OCI-LY1 (cell line): ENCODE results near the gene ELN.

Experiments used
- H2AFZ ChIP-seq: fragments of 200-600 bp; sonication (generic), shearing (Covaris generic); 2 replicates; pipeline ENCODE4 v1.6.0; 2014; ENCODE audit warnings: antibody characterized with exemption, mild to moderate bottlenecking, low read length
- H3F3A ChIP-seq: fragments of 200-600 bp; sonication (generic), shearing (Covaris generic); 2 replicates; pipeline ENCODE4 v1.6.0; 2014; ENCODE audit warnings: mild to moderate bottlenecking, antibody characterized with exemption, low read length, moderate library complexity; ENCODE audit not compliant: insufficient read depth
- H3K27ac ChIP-seq: fragments of 200-600 bp; sonication (generic); 2 replicates; pipeline ENCODE4 v1.5.1; 2014; ENCODE audit warnings: low read length, mixed run types, mild to moderate bottlenecking, low read depth; ENCODE audit not compliant: poor library complexity, severe bottlenecking
- H3K27me3 ChIP-seq: fragments of 200-600 bp; sonication (generic); 2 replicates; pipeline ENCODE4 v1.6.0; 2014; ENCODE audit warnings: antibody characterized with exemption, mild to moderate bottlenecking, low read length, moderate library complexity; ENCODE audit not compliant: insufficient read depth
- H3K36me3 ChIP-seq: fragments of 200-600 bp; sonication (generic); 2 replicates; pipeline ENCODE4 v1.6.1; 2014; ENCODE audit warnings: mild to moderate bottlenecking, antibody characterized with exemption, low read length, moderate library complexity, mixed read lengths; ENCODE audit not compliant: insufficient read depth
- H3K4me1 ChIP-seq: fragments of 200-600 bp; sonication (generic); 2 replicates; pipeline ENCODE4 v1.5.1; 2014; ENCODE audit warnings: mild to moderate bottlenecking, low read length, moderate library complexity; ENCODE audit not compliant: insufficient read depth, severe bottlenecking
- H3K4me2 ChIP-seq: fragments of 200-600 bp; sonication (generic), shearing (Covaris generic); 2 replicates; pipeline ENCODE4 v1.6.1; 2014; ENCODE audit warnings: low read length
- H3K4me3 ChIP-seq: fragments of 200-600 bp; sonication (generic); 2 replicates; pipeline ENCODE4 v1.5.1; 2014; ENCODE audit warnings: low read length, low read depth, mild to moderate bottlenecking, mixed read lengths; ENCODE audit not compliant: poor library complexity, severe bottlenecking
- H3K79me2 ChIP-seq: fragments of 200-600 bp; shearing (Covaris generic); 2 replicates; pipeline ENCODE4 v1.6.1; 2016; ENCODE audit warnings: mixed run types, low read length, mixed read lengths; ENCODE audit not compliant: insufficient read depth
- H3K9ac ChIP-seq: fragments of 200-600 bp; sonication (generic), shearing (Covaris generic); 2 replicates; pipeline ENCODE4 v1.6.1; 2014; ENCODE audit warnings: mild to moderate bottlenecking, low read length, mixed read lengths
- H3K9me2 ChIP-seq: fragments of 200-600 bp; sonication (generic), shearing (Covaris generic); 2 replicates; pipeline ENCODE4 v1.6.1; 2014; ENCODE audit warnings: low read depth, mild to moderate bottlenecking, low read length, mixed read lengths
- H3K9me3 ChIP-seq: fragments of 200-600 bp; shearing (Covaris generic); 2 replicates; pipeline ENCODE4 v1.6.1; 2014; ENCODE audit warnings: low read length, mixed read lengths
- H4K20me1 ChIP-seq: fragments of 200-600 bp; sonication (generic), shearing (Covaris generic); 2 replicates; pipeline ENCODE4 v1.6.0; 2016; ENCODE audit warnings: mild to moderate bottlenecking, low read length; ENCODE audit not compliant: insufficient read depth
- CTCF ChIP-seq: fragments of 200-600 bp; sonication (generic), shearing (Covaris generic); IDR thresholded peaks from 2 replicates; pipeline ENCODE4 v1.5.1; 2017; ENCODE audit warnings: mild to moderate bottlenecking, antibody characterized with exemption, low read length, moderate library complexity, mixed read lengths
- EZH2 ChIP-seq: fragments of 200-600 bp; sonication (generic), shearing (Covaris generic); IDR thresholded peaks from 2 replicates; pipeline ENCODE4 v1.8.0; 2017; ENCODE audit warnings: borderline replicate concordance, mixed run types, mild to moderate bottlenecking, antibody characterized with exemption, low read length, moderate library complexity, mixed read lengths

ELN gene

DNA sequence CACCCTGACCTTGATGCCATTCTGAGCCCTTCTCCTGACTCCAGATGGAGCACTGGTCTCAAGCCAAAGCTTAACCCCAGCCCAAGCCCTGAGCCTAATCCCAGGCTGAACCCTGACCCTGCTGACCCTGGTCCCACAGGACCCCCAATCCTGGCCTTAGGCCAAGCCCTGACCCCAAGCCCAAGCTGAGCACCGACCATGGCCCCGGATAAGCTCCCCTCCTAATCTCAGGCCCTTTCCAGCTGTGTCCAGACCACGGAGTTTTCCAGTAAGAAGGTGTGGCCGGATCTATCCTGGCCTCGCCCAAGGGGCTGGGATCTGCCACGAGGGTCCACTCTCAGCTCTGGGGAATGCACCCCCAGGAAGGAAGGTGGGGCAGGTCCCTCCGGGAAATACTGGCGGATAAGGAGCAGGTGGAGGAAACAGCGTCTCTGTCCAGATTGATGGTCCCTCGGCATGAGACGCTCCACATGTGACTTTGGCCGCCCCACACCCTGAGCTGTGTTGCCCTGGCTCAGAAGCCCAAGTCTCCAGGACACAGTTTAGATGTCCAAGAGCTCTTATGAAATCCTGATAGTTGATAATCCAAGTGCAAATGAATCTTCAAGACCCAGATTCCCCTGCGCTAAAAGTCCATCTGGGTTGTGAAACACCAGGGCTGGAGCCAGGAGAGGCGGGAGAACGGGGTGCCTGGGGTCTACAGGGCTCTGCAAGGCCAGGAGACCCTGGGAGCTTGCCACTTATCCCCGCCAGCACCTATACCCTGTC, 10.4 kb downstream of the ELN start:
- H3F3A ChIP-seq: no peaks in the 10 kb centered on the region
- no peak for TF ChIP-seq CTCF
- no peak for TF ChIP-seq EZH2
- H3K9me3 ChIP-seq: no peaks in the 10 kb centered on the region
- H3K27me3 ChIP-seq: peaks cover 21% of the 10 kb centered on the region
- no peak overlapping the region for H2AFZ ChIP-seq
- no peaks in the 10 kb centered on the region for H3K36me3 ChIP-seq
- no peaks in the 10 kb centered on the region for H3K79me2 ChIP-seq
- no peak overlapping the region for H3K27ac ChIP-seq
- H3K4me1 ChIP-seq: no peaks in the 10 kb centered on the region
- no peak overlapping the region for H3K4me3 ChIP-seq
- no peak overlapping the region for H3K4me2 ChIP-seq
- H3K9ac ChIP-seq: no peak overlapping the region
- no peaks in the 10 kb centered on the region for H3K9me2 ChIP-seq
- H4K20me1 ChIP-seq: no peaks in the 10 kb centered on the region

- no peaks in the 10 kb centered on the region for H3K9me3 ChIP-seq
- TF ChIP-seq CTCF: no peak
- TF ChIP-seq EZH2: no peak
- no peaks in the 10 kb centered on the region for H3K36me3 ChIP-seq
- H3K9me2 ChIP-seq: no peaks in the 10 kb centered on the region
- no peak overlapping the region for H3K27ac ChIP-seq
- H3K9ac ChIP-seq: no peak overlapping the region
- no peaks in the 10 kb centered on the region for H3K79me2 ChIP-seq
- H2AFZ ChIP-seq: no peak overlapping the region
- H3K4me1 ChIP-seq: no peaks in the 10 kb centered on the region
- peaks cover 21% of the 10 kb centered on the region for H3K27me3 ChIP-seq
- H3K4me2 ChIP-seq: no peak overlapping the region
- H3F3A ChIP-seq: no peaks in the 10 kb centered on the region
- H4K20me1 ChIP-seq: no peaks in the 10 kb centered on the region
- H3K4me3 ChIP-seq: no peak overlapping the region
Observed at GRCh38 chr7:74039337-74039736, 11.4 kb downstream of the ELN start.

DNA sequence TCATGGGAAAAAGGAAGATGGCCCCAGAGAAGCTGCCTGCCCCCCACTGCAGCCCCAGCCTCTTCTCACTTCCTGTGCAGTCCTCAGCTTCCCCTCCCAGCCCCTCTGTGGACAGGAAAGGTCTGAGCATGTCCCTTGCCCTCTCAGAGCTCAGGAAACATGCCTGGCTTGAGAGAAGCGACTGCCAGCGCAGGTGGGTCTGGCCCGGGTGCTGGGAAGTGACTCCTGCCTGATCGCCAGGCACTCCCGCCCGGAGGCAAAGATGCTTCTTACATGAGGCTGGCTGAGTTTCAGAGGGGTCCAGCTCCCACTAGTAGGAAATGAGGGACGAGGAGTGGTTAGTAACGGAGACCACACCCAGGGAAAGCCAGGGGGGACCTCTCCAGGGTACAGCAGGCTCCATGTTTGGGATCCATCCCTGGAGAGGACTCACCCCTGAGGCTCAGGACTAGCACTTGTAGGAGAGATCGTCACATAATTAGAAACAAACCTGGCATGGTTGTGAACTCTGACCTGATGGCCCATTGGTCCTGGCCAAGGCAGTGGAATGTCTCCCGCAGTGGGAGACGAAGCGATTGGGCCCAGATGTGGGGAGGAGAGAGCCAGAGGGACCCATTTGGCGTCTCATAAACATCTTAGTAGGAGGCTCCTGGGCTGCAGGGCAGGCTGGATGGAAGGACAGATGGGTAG, 12.3 kb downstream of the ELN start:
- H3K4me3 ChIP-seq: no peak overlapping the region
- H3K79me2 ChIP-seq: no peaks in the 10 kb centered on the region
- no peak overlapping the region for H2AFZ ChIP-seq
- no peak overlapping the region for H3K9ac ChIP-seq
- peaks cover 21% of the 10 kb centered on the region for H3K27me3 ChIP-seq
- no peak overlapping the region for H3K4me2 ChIP-seq
- H3K9me2 ChIP-seq: no peaks in the 10 kb centered on the region
- TF ChIP-seq EZH2: no peak
- TF ChIP-seq CTCF: no peak
- H3K36me3 ChIP-seq: no peaks in the 10 kb centered on the region
- H4K20me1 ChIP-seq: no peaks in the 10 kb centered on the region
- no peaks in the 10 kb centered on the region for H3K4me1 ChIP-seq
- H3K9me3 ChIP-seq: no peaks in the 10 kb centered on the region
- no peak overlapping the region for H3K27ac ChIP-seq
- H3F3A ChIP-seq: no peaks in the 10 kb centered on the region
